Measurements from ENCODE around the gene PGLYRP2. TPM values are rescaled to one million over a fixed set of nuclear protein-coding genes. Genes with fewer than 3 reads are reported as not detected.

PGLYRP2 gene
- total RNA-seq, 1 donor from 2014 or later: not detected

- Mint-ChIP-seq H3K4me3 (no peak overlapping the region), H3K9me3 (no peaks in the 10 kb centered on the region), H3K27ac (no peak overlapping the region), H3K27me3 (ENCODE audit: low read depth) (no peaks in the 10 kb centered on the region), H3K36me3 (peaks cover 30% of the 10 kb centered on the region), H3K4me1 (peaks cover 20% of the 10 kb centered on the region)
- no peak for TF ChIP-seq CTCF (IDR thresholded peaks at IDR 0.05; ENCODE audit: unreplicated experiment)
- no peak for DNase-seq (ENCODE audit: low spot score in 2 of 2, unreplicated experiment in 2 of 2)
Observed at GRCh38 chr19:15421136-15421695, 58.1 kb downstream of the PGLYRP2 start.

- no peak for DNase-seq (ENCODE audit: low spot score in 2 of 2, unreplicated experiment in 2 of 2)
- H3K36me3 Mint-ChIP-seq: peaks cover 28% of the 10 kb centered on the region
- peak overlapping the region; percentile 99 for H3K4me3 Mint-ChIP-seq
- no peaks in the 10 kb centered on the region for H3K9me3 Mint-ChIP-seq
- H3K4me1 Mint-ChIP-seq: peaks cover 24% of the 10 kb centered on the region
- no peaks in the 10 kb centered on the region for H3K27me3 Mint-ChIP-seq (ENCODE audit: low read depth)
- H3K27ac Mint-ChIP-seq: peak overlapping the region; percentile 64
- peak; percentile 37 for TF ChIP-seq CTCF (IDR thresholded peaks at IDR 0.05; ENCODE audit: unreplicated experiment)
Observed at GRCh38 chr19:15419413-15420025, 59.8 kb downstream of the PGLYRP2 start.

Small RNA genes lying within 50 kb of the gene (microRNA-seq; reads per million reads assigned to microRNA genes)
- gene MIR1470: not detected

Other genes starting within 250 kb of the PGLYRP2 start
- gene EPHX3, start 247.1 kb downstream of the PGLYRP2 start, total RNA-seq: 2.1 to 2.4 TPM (median 2.1 TPM) in 3 replicates
- gene BRD4, start 147.0 kb downstream of the PGLYRP2 start, total RNA-seq: 148 to 153 TPM (median 152 TPM) in 3 replicates
- gene AKAP8, start 99.7 kb downstream of the PGLYRP2 start, total RNA-seq: 42.6 to 47.2 TPM (median 43.5 TPM) in 3 replicates
- gene AKAP8L, start 60.5 kb downstream of the PGLYRP2 start, total RNA-seq: 239 to 262 TPM (median 254 TPM) in 3 replicates
- gene WIZ, start 29.5 kb downstream of the PGLYRP2 start, total RNA-seq: 57.5 to 62.0 TPM (median 60.4 TPM) in 3 replicates
- not detected in 3 replicates for gene RASAL3, start 15.0 kb downstream of the PGLYRP2 start, total RNA-seq
- not detected in 3 replicates for gene CYP4F22, start 29.0 kb upstream of the PGLYRP2 start, total RNA-seq
- not detected in 3 replicates for gene CYP4F8, start 135.7 kb upstream of the PGLYRP2 start, total RNA-seq
- not detected in 3 replicates for gene CYP4F3, start 161.4 kb upstream of the PGLYRP2 start, total RNA-seq
- gene CYP4F12, start 193.6 kb upstream of the PGLYRP2 start, total RNA-seq: not detected in 3 replicates
- gene OR10H2, start 248.5 kb upstream of the PGLYRP2 start, total RNA-seq: not detected in 3 replicates